HG03378 (cell line): ENCODE results near the gene GDI2.
"Not testable (repeated sequence)": the region's sequence is repeated elsewhere in the genome, so short reads cannot be mapped to it uniquely, and the experiment has no call there.

Experiments used
- ATAC-seq: cut with Tn5 transposase; IDR thresholded peaks from one replicate; pipeline ENCODE4 v1.9.1; 2021; ENCODE audit warnings: mild to moderate bottlenecking, moderate library complexity; ENCODE audit not compliant: unreplicated experiment

GDI2 gene

DNA sequence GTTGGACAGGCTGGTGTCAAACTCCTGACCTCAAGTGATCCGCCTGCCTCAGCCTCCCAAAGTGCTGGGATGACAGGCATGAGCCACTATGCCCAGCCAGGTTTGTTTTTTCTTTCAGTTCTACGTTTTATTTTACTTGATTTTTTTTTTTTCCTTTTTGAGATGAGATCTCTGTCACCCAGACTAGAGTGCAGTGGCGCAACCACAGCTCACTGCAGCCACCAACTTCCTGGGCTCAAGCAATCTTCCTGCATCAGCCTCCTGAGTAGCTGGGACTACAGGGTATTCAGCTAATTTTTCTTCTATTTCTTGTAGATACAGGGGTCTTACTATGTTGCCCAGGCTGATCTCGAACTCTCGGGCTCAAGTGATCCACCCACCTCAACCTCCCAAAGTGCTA lies 24.3 kb downstream of the GDI2 start:
- no peak for ATAC-seq

GRCh38 chr10:5783300-5783699 lies 29.9 kb downstream of the GDI2 start:
- ATAC-seq, result no peak

- no peak for ATAC-seq
Measured at GRCh38 chr10:5782174-5782573, 31.1 kb downstream of the GDI2 start.

- no peak for ATAC-seq
Measured at GRCh38 chr10:5779730-5780129, 33.5 kb downstream of the GDI2 start.

DNA sequence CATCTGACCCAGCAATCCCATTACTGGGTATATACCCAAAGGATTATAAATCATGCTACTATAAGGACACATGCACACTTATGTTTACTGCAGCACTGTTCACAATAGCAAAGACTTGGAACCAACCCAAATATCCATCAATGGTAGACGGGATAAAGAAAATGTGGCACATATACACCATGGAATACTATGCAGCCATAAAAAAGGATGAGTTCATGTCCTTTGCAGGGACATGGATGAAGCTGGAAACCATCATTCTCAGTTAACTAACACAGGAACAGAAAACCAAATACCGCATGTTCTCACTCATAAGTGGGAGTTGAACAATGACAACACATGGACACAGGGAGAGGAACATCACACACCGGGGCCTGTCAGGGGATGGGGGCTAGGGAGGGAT lies 35.5 kb downstream of the GDI2 start:
- ATAC-seq, result not testable (repeated sequence)

GRCh38 chr10:5776881-5777197 lies 36.4 kb downstream of the GDI2 start:
- ATAC-seq, result no peak

DNA sequence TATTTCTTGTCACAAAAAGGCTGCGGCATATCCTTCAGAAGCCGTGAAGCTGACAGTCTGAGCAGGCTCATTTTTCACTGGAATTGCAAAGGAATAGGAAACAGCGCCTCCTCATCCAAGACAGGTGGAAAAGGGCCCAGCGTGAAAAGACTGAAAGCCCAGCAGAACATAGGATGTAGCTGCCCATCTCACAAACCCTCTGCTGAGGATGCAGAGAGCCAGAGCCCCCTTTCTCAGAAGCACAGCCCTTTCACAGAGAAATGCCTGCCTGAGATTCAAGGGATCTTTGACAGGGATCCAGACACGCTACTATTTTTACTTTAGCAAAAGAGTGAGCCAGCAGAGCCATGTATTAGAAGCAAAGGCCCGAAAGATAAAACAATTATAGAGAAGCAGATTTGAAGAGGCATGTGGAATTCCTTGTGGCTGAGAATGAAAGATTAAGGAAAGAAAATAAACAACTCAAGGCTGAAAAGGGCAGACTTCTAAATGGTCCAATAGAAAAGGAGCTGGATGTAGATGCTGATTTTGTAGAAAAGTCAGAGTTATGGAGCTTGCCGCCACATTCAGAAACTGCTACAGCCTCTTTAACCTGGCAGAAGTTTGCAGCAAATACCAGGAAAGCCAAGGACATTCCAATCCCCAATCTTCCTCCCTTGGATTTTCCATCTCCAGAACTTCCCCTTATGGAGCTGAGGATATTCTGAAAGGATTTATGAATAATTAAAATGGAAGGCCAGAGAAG lies 36.9 kb downstream of the GDI2 start:
- no peak for ATAC-seq

DNA sequence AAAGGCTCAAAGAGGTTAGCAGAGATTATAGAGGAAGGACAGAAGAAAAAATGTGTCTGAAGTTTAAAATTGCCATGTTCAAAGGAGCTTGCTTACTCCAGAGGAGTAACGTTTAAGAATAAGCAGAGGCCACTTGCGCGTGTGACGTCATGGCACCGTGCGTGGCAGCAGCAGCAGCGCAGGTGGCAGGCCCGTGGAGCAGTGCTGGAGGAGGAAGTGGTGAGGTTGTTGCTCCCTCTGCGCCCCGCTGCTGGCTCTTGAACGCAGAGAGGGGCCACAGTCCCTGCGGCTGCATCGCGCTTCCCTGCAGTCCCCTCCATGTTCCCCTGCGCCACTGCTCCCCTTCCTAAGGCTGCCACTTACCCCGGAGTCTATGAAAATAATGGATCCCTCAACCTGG lies 37.5 kb downstream of the GDI2 start:
- no peak for ATAC-seq

GRCh38 chr10:5774987-5775620 lies 38.1 kb downstream of the GDI2 start:
- no peak for ATAC-seq

GRCh38 chr10:5766189-5766588 lies 47.0 kb downstream of the GDI2 start:
- ATAC-seq, result no peak

DNA sequence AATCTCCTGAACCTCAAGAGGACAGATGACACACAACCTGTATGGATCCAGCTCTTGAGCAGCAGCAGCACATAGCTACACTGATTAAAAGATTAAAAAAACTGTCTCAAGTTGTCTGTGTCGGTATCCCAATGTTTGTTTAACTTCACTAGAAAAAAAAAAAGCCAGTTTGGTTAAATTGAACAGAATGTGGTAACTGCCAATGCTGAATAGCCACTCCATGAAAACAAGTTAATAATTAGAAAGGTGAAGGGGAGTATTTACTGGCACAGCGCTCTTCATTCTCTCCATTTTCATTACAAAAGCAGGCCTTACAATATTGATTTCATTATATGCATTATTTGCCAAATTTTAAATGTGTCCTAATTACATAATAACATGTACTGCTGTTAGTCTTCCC lies 47.6 kb downstream of the GDI2 start:
- ATAC-seq, result no peak

DNA sequence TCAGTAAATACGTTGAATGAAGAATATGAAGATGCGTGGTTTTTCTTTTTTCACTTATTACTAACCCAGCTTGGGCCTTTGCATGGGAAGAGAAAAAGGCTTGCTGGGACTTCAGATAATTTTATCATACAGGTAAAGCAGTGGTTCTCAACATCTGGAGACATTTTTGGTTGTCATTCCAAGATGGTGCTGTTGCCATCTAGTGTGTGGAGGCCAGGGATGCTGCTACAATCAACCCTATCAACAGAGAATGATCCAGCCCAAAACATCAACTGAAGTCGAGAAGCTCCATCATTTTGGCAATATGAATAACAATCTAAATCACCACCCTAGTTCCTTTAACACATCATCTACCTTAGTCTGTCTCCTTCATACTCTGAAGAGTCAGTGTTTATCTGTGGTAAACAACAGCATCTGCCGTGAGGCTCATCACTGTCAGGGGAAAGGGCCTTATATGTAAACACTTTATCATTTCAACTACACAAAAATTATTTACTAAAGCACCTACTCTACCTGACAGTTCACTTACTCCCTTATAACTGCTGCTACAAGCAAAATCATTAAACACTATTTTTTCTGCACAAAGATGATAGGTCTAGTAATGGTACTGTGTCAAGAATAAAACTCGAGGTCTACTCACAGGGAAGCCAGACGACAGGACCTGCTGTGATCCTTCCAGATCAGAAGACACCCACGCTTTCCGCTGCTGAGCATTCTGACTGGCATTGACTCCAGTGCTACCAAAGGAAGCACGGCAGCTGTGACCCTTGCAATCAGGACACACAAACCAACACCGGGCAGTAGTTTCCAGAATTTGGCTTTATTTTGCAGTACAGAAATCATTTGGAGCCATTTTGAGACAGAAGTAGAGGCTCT lies 48.6 kb downstream of the GDI2 start:
- no peak for ATAC-seq

DNA sequence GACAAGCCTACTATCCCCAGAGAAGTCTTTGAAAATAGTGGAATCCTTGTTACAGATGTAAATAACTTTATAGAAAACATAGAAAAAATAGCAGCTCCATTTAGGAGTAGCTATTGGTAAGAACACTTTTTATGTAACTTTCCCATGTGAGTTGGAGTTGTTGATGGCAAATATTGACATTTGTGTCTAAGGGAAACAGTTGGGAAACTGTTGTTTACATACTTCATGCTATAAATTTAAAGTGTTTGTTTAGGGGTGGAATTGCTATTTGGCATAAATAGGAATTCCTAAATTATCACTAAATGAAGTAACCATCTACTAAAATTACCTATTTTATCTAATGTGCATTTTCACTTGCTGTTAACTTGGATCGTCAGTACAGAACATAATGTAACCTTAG lies 50.7 kb downstream of the GDI2 start:
- ATAC-seq, result no peak

GRCh38 chr10:5761220-5761619 lies 52.0 kb downstream of the GDI2 start:
- ATAC-seq, result no peak

DNA sequence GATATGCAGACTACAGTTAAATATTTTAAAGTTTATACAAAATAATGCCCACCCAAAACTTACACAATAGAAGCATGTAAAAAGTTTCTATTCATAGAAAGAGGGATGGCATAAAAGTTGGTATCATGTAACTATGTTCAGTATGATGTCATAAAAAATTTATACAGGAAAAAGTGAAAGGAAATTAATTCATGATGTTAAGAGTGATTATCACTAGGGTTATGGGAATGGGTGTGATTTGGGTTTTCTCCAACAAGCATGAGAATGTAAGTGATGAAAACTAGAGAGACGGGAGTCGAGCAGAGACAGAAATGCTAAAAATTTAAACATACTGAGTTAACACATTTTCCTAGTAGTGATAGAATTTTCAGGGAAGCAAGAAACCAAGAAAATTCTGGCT lies 52.7 kb downstream of the GDI2 start:
- no peak for ATAC-seq

DNA sequence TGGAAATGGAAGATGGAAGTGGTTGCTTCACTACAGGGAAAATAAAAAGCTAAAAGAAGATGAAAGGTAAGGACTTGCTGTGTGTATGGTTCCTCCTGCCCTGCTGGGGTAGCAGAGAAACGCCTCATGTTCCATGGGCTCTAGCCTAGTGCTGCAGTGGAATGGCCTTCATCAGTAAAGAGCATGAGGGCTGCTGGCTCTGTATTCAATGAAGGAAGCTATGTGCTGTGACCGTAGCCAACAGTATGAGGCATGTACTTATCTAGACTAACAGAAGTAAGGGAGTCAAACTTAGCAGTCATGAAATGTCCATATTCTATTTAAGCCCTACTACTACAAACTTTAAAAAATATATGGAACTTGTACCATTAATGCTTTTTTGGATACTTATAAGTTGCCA lies 54.3 kb downstream of the GDI2 start:
- no peak for ATAC-seq

- no peak for ATAC-seq
Measured at GRCh38 chr10:5757766-5758517, 55.3 kb downstream of the GDI2 start.

GRCh38 chr10:5752301-5752871 lies 60.8 kb downstream of the GDI2 start:
- ATAC-seq, result no peak

- ATAC-seq, result no peak
Measured at GRCh38 chr10:5751601-5752253, 61.5 kb downstream of the GDI2 start.

DNA sequence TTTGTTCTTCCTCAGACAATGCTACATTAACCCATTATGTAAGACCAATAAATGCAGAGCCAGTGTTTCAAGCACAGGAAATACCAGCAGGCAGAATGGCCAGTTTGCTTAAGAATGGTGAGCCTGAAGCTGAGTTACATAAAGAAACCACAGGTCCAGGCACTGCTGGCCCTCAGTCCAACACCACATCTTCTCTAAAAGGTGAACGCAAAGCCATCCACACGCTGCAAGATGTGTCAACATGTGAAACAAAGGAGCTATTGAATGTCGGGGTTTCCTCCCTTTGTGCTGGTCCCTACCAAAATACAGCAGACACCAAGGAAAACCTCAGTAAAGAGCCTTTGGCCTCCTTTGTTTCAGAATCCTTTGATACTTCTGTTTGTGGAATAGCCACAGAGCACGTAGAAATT lies 64.8 kb downstream of the GDI2 start:
- no peak for ATAC-seq
